HuH-7 (cell line): ENCODE results near the gene SUSD4.
"Not testable (repeated sequence)": the region's sequence is repeated elsewhere in the genome, so short reads cannot be mapped to it uniquely, and the experiment has no call there.

Experiments
- DNase-seq: peaks from one replicate; pipeline ENCODE4 v3.0.0; 2011; ENCODE audit warnings: low spot score

Gene SUSD4

DNA sequence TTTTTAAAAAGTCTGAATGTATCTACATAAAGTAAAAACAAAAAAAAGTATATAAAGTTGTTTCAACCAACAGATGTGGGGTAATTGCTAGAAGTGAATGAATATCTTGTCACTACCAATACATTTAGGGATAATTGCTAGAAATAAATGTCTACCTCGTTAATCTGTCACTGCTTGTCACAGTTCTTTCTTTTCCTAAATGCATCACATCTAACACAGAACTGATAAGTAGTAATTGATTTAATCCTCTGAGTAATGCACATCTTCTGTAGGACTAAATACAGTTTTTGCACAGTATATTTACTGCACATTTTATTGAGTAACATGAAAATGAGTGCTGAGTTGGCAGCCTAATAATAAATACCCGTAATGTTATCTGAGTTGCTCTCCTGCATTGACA lies 72.2 kb downstream of the SUSD4 start:
- DNase-seq: no peak

DNA sequence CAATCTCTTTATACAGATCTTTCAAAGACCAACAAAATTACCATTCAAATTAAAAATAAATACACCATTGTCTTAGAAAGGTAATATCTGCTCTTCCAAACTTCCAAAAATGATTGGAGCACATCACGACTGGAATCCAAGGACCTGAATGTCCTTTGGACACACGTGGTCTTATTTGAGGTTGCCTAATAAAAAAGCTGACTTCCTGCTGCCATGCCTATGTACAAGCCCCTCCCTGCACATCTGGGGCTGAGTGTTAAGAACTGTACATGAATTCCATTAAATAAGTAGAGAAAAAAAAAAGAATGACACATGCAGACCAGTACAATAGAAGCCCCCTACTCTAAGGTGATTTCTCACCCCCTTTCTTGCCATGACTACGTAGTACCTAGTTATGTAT lies 73.6 kb downstream of the SUSD4 start:
- no peak for DNase-seq

GRCh38 chr1:223289621-223290020 lies 74.4 kb downstream of the SUSD4 start:
- no peak for DNase-seq

DNA sequence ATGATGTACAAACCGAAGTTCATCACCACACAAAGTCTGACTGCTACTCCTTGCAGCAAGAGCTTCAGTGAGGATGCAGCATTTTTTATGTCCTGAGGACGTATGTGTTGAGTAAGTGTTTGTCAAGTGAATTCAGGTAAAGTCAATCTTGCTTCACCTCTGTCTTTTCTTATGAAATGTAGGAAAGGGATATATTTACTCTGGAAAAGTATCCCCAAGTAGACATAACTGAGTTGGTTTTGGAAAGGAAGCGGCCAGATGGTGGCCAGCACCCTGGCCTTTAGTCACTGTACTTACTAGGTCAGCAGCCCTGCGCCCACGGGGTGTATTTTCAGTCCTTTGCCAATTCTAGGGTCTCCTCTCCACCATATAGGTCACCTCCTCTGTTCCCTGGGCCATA lies 75.2 kb downstream of the SUSD4 start:
- DNase-seq: no peak

- DNase-seq: no peak
Observed at GRCh38 chr1:223285452-223285851, 78.5 kb downstream of the SUSD4 start.

- not testable (repeated sequence) for DNase-seq
Observed at GRCh38 chr1:223283697-223284096, 80.3 kb downstream of the SUSD4 start.

GRCh38 chr1:223278311-223278710 lies 85.7 kb downstream of the SUSD4 start:
- not testable (repeated sequence) for DNase-seq

- DNase-seq: no peak
Observed at GRCh38 chr1:223276029-223276428, 87.9 kb downstream of the SUSD4 start.

GRCh38 chr1:223273511-223273910 lies 90.5 kb downstream of the SUSD4 start:
- no peak for DNase-seq

GRCh38 chr1:223271085-223271781 lies 92.7 kb downstream of the SUSD4 start:
- no peak for DNase-seq

DNA sequence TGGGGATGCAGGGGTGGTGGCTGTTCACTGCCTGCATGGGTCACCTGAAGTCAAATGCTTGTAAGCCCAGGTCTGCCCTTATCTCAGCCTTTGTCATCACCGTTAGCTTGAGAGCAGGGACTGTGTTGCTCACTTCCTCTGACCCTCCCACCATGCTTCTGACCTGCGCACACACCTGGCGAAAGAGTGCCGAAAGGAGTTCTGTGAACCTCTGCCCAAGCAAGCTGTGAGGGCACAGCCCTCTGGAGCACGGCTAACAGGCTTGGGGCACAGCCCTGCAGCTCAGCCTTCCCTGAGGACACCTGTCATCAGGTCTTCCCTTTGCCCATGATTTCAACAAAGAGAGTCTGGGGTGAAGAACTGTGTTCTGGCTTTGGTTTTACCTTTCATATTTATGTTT lies 93.8 kb downstream of the SUSD4 start:
- DNase-seq: no peak

GRCh38 chr1:223269006-223269405 lies 95.0 kb downstream of the SUSD4 start:
- peak; percentile 46 for DNase-seq

DNA sequence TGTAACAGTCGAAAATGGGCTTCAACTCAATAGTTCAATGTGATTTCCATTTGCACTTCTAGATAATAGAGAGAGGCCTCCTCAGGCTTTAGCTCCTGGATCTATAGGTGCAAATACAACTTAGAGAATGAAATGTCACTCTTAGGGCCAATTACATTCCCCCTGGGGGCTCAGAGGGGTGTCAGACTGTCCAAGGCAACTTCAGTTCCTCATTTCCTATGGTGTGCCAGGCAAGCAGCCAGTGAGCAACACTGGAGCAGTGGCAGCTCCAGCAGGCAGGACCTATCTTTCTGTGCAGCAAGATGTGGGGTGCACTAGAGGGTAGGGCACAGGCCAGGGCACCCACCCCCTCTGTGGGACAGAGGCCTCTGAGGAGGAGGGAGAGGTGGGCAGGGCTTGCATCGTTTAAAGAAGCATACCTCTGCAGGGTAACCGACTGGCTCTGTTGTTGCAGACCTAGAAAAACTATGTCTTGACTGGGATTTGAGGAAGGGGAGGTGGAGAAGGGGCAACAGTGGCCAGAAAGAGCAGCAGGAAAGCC lies 97.3 kb downstream of the SUSD4 start:
- no peak for DNase-seq

GRCh38 chr1:223264983-223265908 lies 98.7 kb downstream of the SUSD4 start:
- no peak for DNase-seq

DNA sequence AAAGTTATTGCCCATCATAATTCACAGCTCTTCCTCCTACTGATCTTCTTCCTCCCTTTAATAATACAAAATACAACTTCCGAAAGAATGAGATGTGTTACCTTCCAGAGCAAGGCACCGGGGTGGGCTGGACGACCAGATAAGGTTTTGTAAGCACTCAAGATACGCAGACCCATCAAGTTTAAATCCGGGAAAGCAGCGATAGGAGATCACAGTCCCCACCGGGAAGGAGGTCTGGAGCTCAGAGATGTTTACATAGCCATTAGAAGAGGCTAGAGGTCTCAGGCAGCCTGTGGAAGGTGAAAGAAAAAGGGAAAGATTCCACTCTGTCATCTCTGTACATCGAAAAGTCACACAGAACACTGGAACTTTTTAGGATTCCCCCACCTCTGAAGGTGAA lies 99.4 kb downstream of the SUSD4 start:
- no peak for DNase-seq

- no peak for DNase-seq
Observed at GRCh38 chr1:223261914-223262313, 102.1 kb downstream of the SUSD4 start.

DNA sequence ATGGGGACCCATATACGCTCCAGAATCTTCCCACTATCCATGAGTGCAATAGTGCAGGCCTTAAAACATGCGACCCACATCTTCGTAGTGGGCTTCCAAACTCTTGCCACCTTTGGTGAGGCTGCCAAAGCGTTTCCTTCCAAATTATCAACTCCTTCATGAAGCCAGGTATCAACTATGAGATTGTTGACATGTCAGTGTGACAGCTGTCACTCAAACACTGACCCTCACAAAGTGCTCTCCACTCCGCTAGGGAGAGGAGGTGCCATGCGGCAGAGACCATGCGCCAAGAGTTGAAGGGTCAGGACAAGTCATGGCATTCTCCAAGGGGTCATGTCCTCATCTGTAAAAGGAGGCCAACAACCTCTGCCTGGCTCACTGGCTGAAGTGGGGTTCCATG lies 103.3 kb downstream of the SUSD4 start:
- DNase-seq: no peak

DNA sequence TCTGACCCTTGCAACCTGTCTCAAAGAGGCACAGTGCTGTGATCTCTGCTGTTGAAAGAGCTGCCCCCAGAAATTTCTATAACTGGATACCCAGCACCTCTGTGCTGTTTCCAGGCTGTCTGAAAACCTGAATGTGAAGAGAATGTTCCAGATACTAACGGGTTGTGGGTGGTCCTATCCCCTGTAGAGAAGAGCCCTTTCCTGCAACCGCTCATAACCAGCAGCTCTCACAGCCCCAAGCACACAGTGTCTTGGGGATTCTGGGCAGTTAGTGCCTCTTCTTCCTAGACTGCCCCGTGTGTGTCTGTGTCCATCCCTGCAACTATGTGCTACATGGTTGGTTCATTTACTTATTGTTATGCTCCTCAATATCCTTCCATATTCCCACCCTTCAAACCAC lies 104.5 kb downstream of the SUSD4 start:
- DNase-seq: no peak

DNA sequence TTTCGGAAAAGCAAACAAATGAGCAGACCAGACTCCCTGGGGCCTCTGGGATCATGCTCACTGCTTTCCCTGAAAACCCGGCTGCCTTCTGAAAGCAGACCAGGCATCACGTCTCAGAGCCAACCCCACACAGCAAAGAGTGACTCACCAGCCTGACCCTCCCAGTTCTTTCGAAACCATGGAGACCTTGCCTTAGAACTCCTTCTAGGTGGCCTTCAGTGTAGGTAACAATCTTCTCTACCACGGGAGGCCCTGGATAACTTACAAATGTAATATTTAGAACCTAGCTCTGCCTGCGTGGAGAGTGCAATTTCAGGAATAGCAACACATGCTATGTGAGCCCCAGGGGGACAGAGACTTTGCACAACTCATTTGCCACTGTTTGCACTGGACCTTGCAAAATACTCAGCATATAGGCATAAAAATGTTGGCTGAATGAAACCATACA lies 105.2 kb downstream of the SUSD4 start:
- DNase-seq: peak; percentile 67

GRCh38 chr1:223257856-223258550 lies 106.0 kb downstream of the SUSD4 start:
- no peak for DNase-seq

DNA sequence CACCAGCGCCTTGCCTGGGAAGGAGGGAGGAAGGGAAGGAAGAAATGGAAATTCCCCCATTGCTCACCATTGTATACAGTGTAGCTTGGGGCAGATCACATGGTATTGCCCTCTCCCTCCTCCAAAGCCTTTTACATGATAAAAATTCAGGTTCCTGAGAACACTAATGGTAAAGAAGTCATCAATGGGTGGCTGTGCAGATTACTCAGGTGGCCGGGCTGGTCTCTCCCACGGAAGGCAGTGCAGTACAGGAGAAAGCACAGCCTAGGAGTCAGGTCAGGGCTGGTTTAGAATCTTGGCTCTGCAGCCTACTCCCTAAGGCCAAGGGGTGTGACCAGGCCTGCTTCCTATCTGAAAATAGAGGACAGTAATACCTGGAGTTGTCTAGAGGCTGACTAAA lies 107.9 kb downstream of the SUSD4 start:
- no peak for DNase-seq

DNA sequence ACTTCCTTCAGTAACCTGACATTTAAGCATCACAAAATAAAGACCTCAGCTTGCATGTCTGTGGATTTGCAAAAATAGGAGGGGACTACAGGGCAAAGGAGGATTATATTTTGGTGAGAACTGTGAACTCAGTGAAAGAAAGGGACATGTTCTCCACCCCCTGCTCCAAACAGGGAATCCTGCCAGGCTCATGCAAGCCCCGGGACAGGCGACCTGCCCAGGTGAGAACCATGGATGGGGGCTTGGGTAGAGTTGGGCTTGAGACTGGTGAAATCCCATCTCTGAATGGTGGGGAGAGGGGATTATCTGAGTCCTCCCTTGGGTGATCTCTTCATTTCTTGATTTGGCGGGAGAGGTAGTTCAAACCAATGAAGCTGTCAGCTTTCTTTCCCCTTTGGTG lies 110.1 kb downstream of the SUSD4 start:
- no peak for DNase-seq
